Renal cortical epithelial cell (primary cell): Measurements from ENCODE around the gene UBE2L5. TPM values are rescaled to one million over a fixed set of nuclear protein-coding genes. Genes with fewer than 3 reads are reported as not detected.

Source experiments
- DNase-seq: peaks from one replicate; pipeline ENCODE4 v3.0.0-alpha.2; 2011; ENCODE audit warnings: low read depth
- total RNA-seq: library from RNA; depleted of rRNA; stranded (reverse); fragments of >200 nt; gene quantifications from 2 replicates; pipeline ENCODE4 v1.2.3, GENCODE V29; 2014

The UBE2L5 gene
- total RNA-seq, 1 donor from 2014 or later: not detected

DNA sequence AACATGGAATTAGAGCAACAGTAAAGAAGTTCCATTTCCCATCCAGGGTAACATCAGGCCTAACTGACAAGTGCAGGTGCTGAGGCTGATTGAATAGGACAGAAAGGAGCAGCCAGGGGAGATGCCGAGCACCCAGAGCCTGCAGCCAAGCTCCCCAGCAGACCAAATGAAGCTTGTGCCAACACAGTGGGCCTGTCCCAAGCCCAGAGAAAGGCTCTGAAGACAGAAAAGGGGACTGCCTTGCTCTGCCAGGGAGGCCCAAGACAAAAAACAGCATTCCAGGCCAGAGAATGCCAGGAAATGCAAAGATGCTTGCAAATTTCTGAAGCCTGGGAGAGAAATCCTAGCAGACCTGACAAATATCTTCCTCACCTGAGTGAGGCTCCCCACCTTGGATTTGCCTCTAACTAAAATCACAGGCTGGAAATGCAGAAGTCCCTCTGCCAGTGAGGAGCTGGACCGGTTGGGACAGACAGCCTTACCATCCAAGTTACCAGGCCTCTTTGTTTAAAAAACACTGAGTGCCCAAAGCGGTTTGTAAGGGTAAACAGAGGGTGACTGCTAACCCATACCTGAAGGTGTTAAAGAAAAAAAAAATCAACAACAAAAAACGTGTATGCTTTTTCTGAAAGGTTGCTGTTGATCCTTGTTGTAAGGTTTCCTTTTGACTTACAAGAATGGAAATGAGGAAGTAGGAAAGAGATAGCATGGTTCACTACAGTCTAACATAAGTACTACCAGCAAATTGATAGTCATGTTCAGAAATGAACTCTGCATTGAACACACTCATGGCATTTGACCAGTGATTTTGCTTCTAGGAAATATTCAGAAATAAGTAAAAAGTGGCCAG lies 55.3 kb downstream of the UBE2L5 start:
- DNase-seq: no peak

Other genes with a start within 250 kb of the UBE2L5 start
- gene KATNAL1, start 114.9 kb upstream of the UBE2L5 start, total RNA-seq: 21.5 and 36.3 TPM in 2 replicates
- gene HMGB1, start 43.4 kb downstream of the UBE2L5 start, total RNA-seq: 237 and 363 TPM in 2 replicates
- gene USPL1, start 195.4 kb downstream of the UBE2L5 start, total RNA-seq: 15.6 and 26.7 TPM in 2 replicates